Fibroblast of mammary gland (primary cell): Measurements from ENCODE around the gene SEC22B.
"Not testable (repeated sequence)": the region's sequence is repeated elsewhere in the genome, so short reads cannot be mapped to it uniquely, and the experiment has no call there.

Experiments
- DNase-seq: peaks from one replicate; pipeline ENCODE4 v3.0.0-alpha.2; 2010; ENCODE audit warnings: low read depth
- H3K4me3 ChIP-seq: 2 replicates; pipeline ENCODE4 v1.5.1; 2011; ENCODE audit warnings: low read depth, mild to moderate bottlenecking, low read length, moderate library complexity; ENCODE audit not compliant: control insufficient read depth

SEC22B gene

DNA sequence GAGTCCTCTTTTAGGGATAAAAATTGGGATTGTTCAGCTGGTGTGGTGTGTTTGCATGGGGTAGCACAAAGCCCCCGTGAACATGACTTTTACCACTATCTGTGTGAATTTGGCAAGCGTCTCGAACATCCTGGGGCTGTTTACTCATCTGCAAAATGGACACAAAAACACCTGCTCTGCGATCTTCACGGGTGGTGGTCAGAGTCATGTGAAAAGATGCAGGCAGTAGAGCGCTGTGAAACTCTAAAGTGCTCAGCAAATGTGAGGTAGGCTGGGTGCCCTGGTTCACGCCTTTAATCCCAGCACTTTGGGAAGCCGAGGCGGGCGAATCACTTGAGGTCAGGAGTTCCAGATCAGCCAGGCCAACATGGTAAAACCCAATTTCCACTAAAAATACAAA is 67.1 kb downstream of the SEC22B start:
- not testable (repeated sequence) for H3K4me3 ChIP-seq, DNase-seq

GRCh38 chr1:120105288-120105687 is 71.0 kb downstream of the SEC22B start:
- H3K4me3 ChIP-seq, DNase-seq: not testable (repeated sequence)

GRCh38 chr1:120103768-120104167 is 72.6 kb downstream of the SEC22B start:
- not testable (repeated sequence) for H3K4me3 ChIP-seq, DNase-seq

GRCh38 chr1:120101593-120101992 is 74.7 kb downstream of the SEC22B start:
- H3K4me3 ChIP-seq, DNase-seq: not testable (repeated sequence)
